ENCODE measurements around the gene SPSB2. TPM values are rescaled to one million over a fixed set of nuclear protein-coding genes. Genes with fewer than 3 reads are reported as not detected.

SPSB2 gene
- total and polyA plus RNA-seq, 9 of the 15 experiments (the other 6 are each of a cell fraction or from before 2014, with no cell fraction given), result 0.10 to 10.6 (median 1.9) TPM

GRCh38 chr12:6867413-6868210, 5.5 kb downstream of the SPSB2 start, which contains the start of gene TPI1 (continued):
- no peak for TF ChIP-seq SMARCE1 (IDR thresholded peaks at IDR 0.05)
- TF ChIP-seq, protein P1, sequence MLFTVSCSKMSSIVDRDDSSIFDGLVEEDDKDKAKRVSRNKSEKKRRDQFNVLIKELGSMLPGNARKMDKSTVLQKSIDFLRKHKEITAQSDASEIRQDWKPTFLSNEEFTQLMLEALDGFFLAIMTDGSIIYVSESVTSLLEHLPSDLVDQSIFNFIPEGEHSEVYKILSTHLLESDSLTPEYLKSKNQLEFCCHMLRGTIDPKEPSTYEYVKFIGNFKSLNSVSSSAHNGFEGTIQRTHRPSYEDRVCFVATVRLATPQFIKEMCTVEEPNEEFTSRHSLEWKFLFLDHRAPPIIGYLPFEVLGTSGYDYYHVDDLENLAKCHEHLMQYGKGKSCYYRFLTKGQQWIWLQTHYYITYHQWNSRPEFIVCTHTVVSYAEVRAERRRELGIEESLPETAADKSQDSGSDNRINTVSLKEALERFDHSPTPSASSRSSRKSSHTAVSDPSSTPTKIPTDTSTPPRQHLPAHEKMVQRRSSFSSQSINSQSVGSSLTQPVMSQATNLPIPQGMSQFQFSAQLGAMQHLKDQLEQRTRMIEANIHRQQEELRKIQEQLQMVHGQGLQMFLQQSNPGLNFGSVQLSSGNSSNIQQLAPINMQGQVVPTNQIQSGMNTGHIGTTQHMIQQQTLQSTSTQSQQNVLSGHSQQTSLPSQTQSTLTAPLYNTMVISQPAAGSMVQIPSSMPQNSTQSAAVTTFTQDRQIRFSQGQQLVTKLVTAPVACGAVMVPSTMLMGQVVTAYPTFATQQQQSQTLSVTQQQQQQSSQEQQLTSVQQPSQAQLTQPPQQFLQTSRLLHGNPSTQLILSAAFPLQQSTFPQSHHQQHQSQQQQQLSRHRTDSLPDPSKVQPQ (CRISPR knock-in tag; IDR thresholded peaks at IDR 0.05; ENCODE audit: borderline replicate concordance), result no peak
- no peak for TF ChIP-seq ETV1 (tag; conservative IDR thresholded peaks at IDR 0.05; ENCODE audit: low read depth)
- TF ChIP-seq, protein P2, sequence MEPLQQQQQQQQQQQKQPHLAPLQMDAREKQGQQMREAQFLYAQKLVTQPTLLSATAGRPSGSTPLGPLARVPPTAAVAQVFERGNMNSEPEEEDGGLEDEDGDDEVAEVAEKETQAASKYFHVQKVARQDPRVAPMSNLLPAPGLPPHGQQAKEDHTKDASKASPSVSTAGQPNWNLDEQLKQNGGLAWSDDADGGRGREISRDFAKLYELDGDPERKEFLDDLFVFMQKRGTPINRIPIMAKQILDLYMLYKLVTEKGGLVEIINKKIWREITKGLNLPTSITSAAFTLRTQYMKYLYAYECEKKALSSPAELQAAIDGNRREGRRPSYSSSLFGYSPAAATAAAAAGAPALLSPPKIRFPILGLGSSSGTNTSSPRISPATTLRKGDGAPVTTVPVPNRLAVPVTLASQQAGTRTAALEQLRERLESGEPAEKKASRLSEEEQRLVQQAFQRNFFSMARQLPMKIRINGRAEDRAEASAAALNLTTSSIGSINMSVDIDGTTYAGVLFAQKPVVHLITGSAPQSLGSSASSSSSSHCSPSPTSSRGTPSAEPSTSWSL (CRISPR knock-in tag; IDR thresholded peaks at IDR 0.05; ENCODE audit: borderline replicate concordance), result no peak
- TF ChIP-seq NFATC3 (IDR thresholded peaks at IDR 0.05), result no peak
- no peak for TF ChIP-seq ZNF695 (CRISPR knock-in tag; IDR thresholded peaks at IDR 0.05)
- no peak for TF ChIP-seq ZNF3 (CRISPR knock-in tag; IDR thresholded peaks at IDR 0.05)
- peak; percentile 71 for TF ChIP-seq TAF9B (IDR thresholded peaks at IDR 0.05; ENCODE audit: partially characterized antibody)
- TF ChIP-seq KLF10 (CRISPR knock-in tag; IDR thresholded peaks at IDR 0.05), result no peak
- no peak for TF ChIP-seq NFYB (IDR thresholded peaks at IDR 0.05; ENCODE audit: extremely low read depth, insufficient read length)
- peak; percentile 97 for TF ChIP-seq RBM22 (IDR thresholded peaks at IDR 0.05; ENCODE audit: low read depth, low read length, poor library complexity, severe bottlenecking)
- TF ChIP-seq NRF1 (conservative IDR thresholded peaks at IDR 0.05 in 1 of 2, IDR thresholded peaks at IDR 0.05 in 1 of 2), result peak; percentile 82 to 85
- TF ChIP-seq GATAD2B (IDR thresholded peaks at IDR 0.05; ENCODE audit: borderline replicate concordance), result no peak
- peak; percentile 45; the same call in 1 of the 2 replicates for TF ChIP-seq ZNF12 (CRISPR knock-in tag; IDR thresholded peaks at IDR 0.05)
- peak; percentile 28; the same call in 1 of the 2 replicates for TF ChIP-seq CTBP1 (IDR thresholded peaks at IDR 0.05; ENCODE audit: borderline replicate concordance)
- TF ChIP-seq KDM1A (IDR thresholded peaks at IDR 0.05), result no peak
- TF ChIP-seq BCLAF1 (IDR thresholded peaks at IDR 0.05; ENCODE audit: borderline replicate concordance in 1 of 2, control insufficient read depth in 1 of 2, low read depth in 2 of 2, low read length in 1 of 2), result no peak
- TF ChIP-seq, protein P3, sequence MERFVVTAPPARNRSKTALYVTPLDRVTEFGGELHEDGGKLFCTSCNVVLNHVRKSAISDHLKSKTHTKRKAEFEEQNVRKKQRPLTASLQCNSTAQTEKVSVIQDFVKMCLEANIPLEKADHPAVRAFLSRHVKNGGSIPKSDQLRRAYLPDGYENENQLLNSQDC (CRISPR knock-in tag; IDR thresholded peaks at IDR 0.05), result no peak
- TF ChIP-seq, protein P4, sequence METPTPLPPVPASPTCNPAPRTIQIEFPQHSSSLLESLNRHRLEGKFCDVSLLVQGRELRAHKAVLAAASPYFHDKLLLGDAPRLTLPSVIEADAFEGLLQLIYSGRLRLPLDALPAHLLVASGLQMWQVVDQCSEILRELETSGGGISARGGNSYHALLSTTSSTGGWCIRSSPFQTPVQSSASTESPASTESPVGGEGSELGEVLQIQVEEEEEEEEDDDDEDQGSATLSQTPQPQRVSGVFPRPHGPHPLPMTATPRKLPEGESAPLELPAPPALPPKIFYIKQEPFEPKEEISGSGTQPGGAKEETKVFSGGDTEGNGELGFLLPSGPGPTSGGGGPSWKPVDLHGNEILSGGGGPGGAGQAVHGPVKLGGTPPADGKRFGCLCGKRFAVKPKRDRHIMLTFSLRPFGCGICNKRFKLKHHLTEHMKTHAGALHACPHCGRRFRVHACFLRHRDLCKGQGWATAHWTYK (CRISPR knock-in tag; IDR thresholded peaks at IDR 0.05), result peak; percentile 79; the same call in 1 of the 2 replicates

Measured in K562 (cell line).